GM23338 (cell line): ENCODE measurements around the gene RBPJL. TPM values are rescaled to one million over a fixed set of nuclear protein-coding genes. Genes with fewer than 3 reads are reported as not detected.

Experiments used
- ATAC-seq: fragments of 200-7000 bp; cut with Tn5 transposase; 3 replicates; pipeline ENCODE4 v1.9.1; 2020
- DNase-seq: peaks from one replicate; pipeline ENCODE4 v3.0.0-alpha.2; 2015; ENCODE audit warnings: low spot score
- H2AFZ ChIP-seq: fragments of 200-600 bp; sonication (generic); 2 replicates; pipeline ENCODE4 v1.8.0; 2016; ENCODE audit warnings: antibody characterized with exemption, mild to moderate bottlenecking, moderate library complexity
- H3F3A ChIP-seq: fragments of 200-600 bp; sonication (generic); replicated peaks from 2 replicates; pipeline ENCODE4 v1.8.0; 2017; ENCODE audit warnings: antibody characterized with exemption, mixed run types, low read depth
- H3K27ac ChIP-seq: fragments of 200-600 bp; sonication (generic); 2 replicates; pipeline ENCODE4 v1.6.1; 2016; ENCODE audit warnings: low read depth
- H3K27me3 ChIP-seq: fragments of 200-600 bp; sonication (generic); 2 replicates; pipeline ENCODE4 v1.8.0; 2016; ENCODE audit warnings: mild to moderate bottlenecking, mixed run types, moderate library complexity; ENCODE audit not compliant: insufficient read depth
- H3K36me3 ChIP-seq: fragments of 200-600 bp; sonication (generic); 2 replicates; pipeline ENCODE4 v1.8.0; 2016; ENCODE audit warnings: mild to moderate bottlenecking; ENCODE audit not compliant: insufficient read depth
- H3K4me1 ChIP-seq: fragments of 200-600 bp; sonication (generic); 2 replicates; pipeline ENCODE4 v1.8.0; 2016; ENCODE audit warnings: mild to moderate bottlenecking, moderate library complexity; ENCODE audit not compliant: insufficient read depth
- H3K4me2 ChIP-seq: fragments of 200-600 bp; sonication (generic); 2 replicates; pipeline ENCODE4 v1.7.1; 2017; ENCODE audit warnings: mixed run types
- H3K4me3 ChIP-seq: fragments of 200-600 bp; sonication (generic); 2 replicates; pipeline ENCODE4 v1.6.1; 2016; ENCODE audit warnings: mixed run types
- H3K79me2 ChIP-seq: fragments of 200-600 bp; sonication (generic); replicated peaks from 2 replicates; pipeline ENCODE4 v1.8.0; 2017; ENCODE audit warnings: mild to moderate bottlenecking; ENCODE audit not compliant: insufficient read depth
- H3K9me2 ChIP-seq: fragments of 200-600 bp; sonication (generic); 2 replicates; pipeline ENCODE4 v1.8.0; 2017; ENCODE audit not compliant: insufficient read depth
- H4K20me1 ChIP-seq: fragments of 200-600 bp; sonication (generic); replicated peaks from 2 replicates; pipeline ENCODE4 v1.8.0; 2017; ENCODE audit warnings: mild to moderate bottlenecking; ENCODE audit not compliant: insufficient read depth
- H3K27ac Mint-ChIP-seq: 2 replicates; pipeline ENCODE4 v1.8.0; 2020; ENCODE audit warnings: inconsistent platforms, mild to moderate bottlenecking, moderate library complexity, mixed read lengths
- H3K27me3 Mint-ChIP-seq: 3 replicates; pipeline ENCODE4 v1.8.0; 2022; ENCODE audit warnings: low read depth, mild to moderate bottlenecking, moderate library complexity, mixed read lengths, inconsistent platforms; ENCODE audit not compliant: insufficient read depth, poor library complexity
- H3K36me3 Mint-ChIP-seq: 3 replicates; pipeline ENCODE4 v1.8.0; 2021; ENCODE audit warnings: low read depth, mild to moderate bottlenecking, inconsistent platforms, moderate library complexity, mixed read lengths
- H3K4me1 Mint-ChIP-seq: 3 replicates; pipeline ENCODE4 v1.8.0; 2020; ENCODE audit warnings: mild to moderate bottlenecking, inconsistent platforms, mixed read lengths
- H3K4me3 Mint-ChIP-seq: 3 replicates; pipeline ENCODE4 v1.8.0; 2021; ENCODE audit warnings: moderate library complexity, mild to moderate bottlenecking, inconsistent platforms, mixed read lengths
- H3K9me3 Mint-ChIP-seq: 3 replicates; pipeline ENCODE4 v1.8.0; 2020; ENCODE audit warnings: moderate library complexity, mild to moderate bottlenecking, inconsistent platforms, mixed read lengths
- CREB1 ChIP-seq: fragments of 250-450 bp; sonication (Bioruptor Pico); IDR thresholded peaks from 2 replicates; pipeline ENCODE4 v1.5.0; 2020; ENCODE audit warnings: low read depth, mild to moderate bottlenecking, moderate library complexity
- CTCF ChIP-seq, 2 experiments: fragments of 200-600 bp in 1 of 2; sonication (generic) in 1 of 2; conservative IDR thresholded peaks; 2 replicates each; pipeline versions ENCODE4 v1.5.1 to v1.6.1; 2016 to 2017; ENCODE audit warnings: antibody characterized with exemption in 2 of 2, low read depth in 2 of 2, mild to moderate bottlenecking in 2 of 2, moderate library complexity in 1 of 2
- ETS1 ChIP-seq: IDR thresholded peaks from 2 replicates; pipeline ENCODE4 v1.6.1; 2016; ENCODE audit warnings: antibody characterized with exemption
- EZH2phosphoT487 ChIP-seq: fragments of 200-600 bp; sonication (generic); IDR thresholded peaks from one replicate; pipeline ENCODE4 v1.8.1; 2018; ENCODE audit warnings: antibody characterized with exemption; ENCODE audit not compliant: unreplicated experiment
- JUNB ChIP-seq: IDR thresholded peaks from one replicate; pipeline ENCODE4 v1.6.1; 2016; ENCODE audit warnings: antibody characterized with exemption; ENCODE audit not compliant: unreplicated experiment
- NANOG ChIP-seq: IDR thresholded peaks from 2 replicates; pipeline ENCODE4 v1.6.1; 2016; ENCODE audit warnings: antibody characterized with exemption, borderline replicate concordance
- POLR2AphosphoS5 ChIP-seq: IDR thresholded peaks from 2 replicates; pipeline ENCODE4 v1.6.1; 2016; ENCODE audit warnings: antibody characterized with exemption, low read depth
- REST ChIP-seq: IDR thresholded peaks from one replicate; pipeline ENCODE4 v1.6.1; 2018; ENCODE audit warnings: antibody characterized with exemption; ENCODE audit not compliant: unreplicated experiment
- STAT1 ChIP-seq: IDR thresholded peaks from one replicate; pipeline ENCODE4 v1.6.1; 2016; ENCODE audit warnings: antibody characterized with exemption; ENCODE audit not compliant: unreplicated experiment
- ZNF114 ChIP-seq: fragments of 250-450 bp; sonication (Bioruptor Pico); IDR thresholded peaks from 2 replicates; pipeline ENCODE4 v1.5.0; 2020; ENCODE audit warnings: mild to moderate bottlenecking, moderate library complexity
- ZNF331 ChIP-seq: fragments of 250-450 bp; sonication (Bioruptor Pico); IDR thresholded peaks from 2 replicates; pipeline ENCODE4 v1.5.0; 2020; ENCODE audit warnings: low read depth, mild to moderate bottlenecking, moderate library complexity
- polyA plus RNA-seq: library from polyadenylated mRNA; unstranded; fragments of >200 nt; fragmentation: Nextera tagmentation; extraction: Ambion mirVana; gene quantifications from 2 replicates; pipeline ENCODE4 v1.2.1, GENCODE V29; 2016
- total RNA-seq: library from RNA; depleted of rRNA; stranded (reverse); fragments of >200 nt; shearing (Covaris generic); gene quantifications from 2 replicates; pipeline ENCODE4 v1.2.3, GENCODE V29; 2014

The RBPJL gene
- total and polyA plus RNA-seq, 2 experiments from 2014 or later, result 0.44 to 0.66 TPM

- TF ChIP-seq ZNF114 (no peak), JUNB (no peak), STAT1 (no peak), EZH2phosphoT487 (no peak), REST (no peak), ZNF331 (CRISPR knock-in tag) (no peak), CREB1 (no peak)
Observed at GRCh38 chr20:45361793-45362192, 55.2 kb downstream of the RBPJL start (continued).

- Histone ChIP-seq H3K27me3 (no peaks in the 10 kb centered on the region), H3K79me2 (peaks cover 14% of the 10 kb centered on the region), H3K4me1 (peaks cover 15% of the 10 kb centered on the region), H3K4me2 (peak within 1 kb of the TSS; percentile 73), H2AFZ (peak within 1 kb of the TSS; percentile 90; the same call in 1 of the 2 replicates), H3K9me2 (no peaks in the 10 kb centered on the region), H3K36me3 (no peaks in the 10 kb centered on the region), H4K20me1 (0 out of 2 replicates have a peak, but pooled peaks cover 9% of the 10 kb centered on the region), H3K4me3 (peak within 1 kb of the TSS; percentile 72), H3F3A (no peaks in the 10 kb centered on the region), H3K27ac (no peak within 1 kb of the TSS)
- peaks cover 11% of the 10 kb centered on the region; the same call in 2 of the 3 replicates for H3K36me3 Mint-ChIP-seq
- H3K4me3 Mint-ChIP-seq, result peak within 1 kb of the TSS; percentile 99
- DNase-seq (peak; percentile 98), ATAC-seq (peak; percentile 91)
- peak; percentile 70 for TF ChIP-seq POLR2AphosphoS5
- no peak for TF ChIP-seq REST
- no peak for TF ChIP-seq NANOG
- peak; percentile 85 to 95 for TF ChIP-seq CTCF (conservative IDR thresholded peaks at IDR 0.05; ENCODE audit: low read depth in 2 of 2)
- TF ChIP-seq ETS1, result peak; percentile 87; the same call in 1 of the 2 replicates
- peak; percentile 31; the same call in 1 of the 2 replicates for TF ChIP-seq CREB1
- H3K27ac Mint-ChIP-seq, result peak within 1 kb of the TSS; percentile 98
- no peaks in the 10 kb centered on the region for H3K9me3 Mint-ChIP-seq
- peaks cover 26% of the 10 kb centered on the region for H3K4me1 Mint-ChIP-seq
- H3K27me3 Mint-ChIP-seq, result peaks cover 7% of the 10 kb centered on the region
Observed at GRCh38 chr20:45362804-45363610, 56.4 kb downstream of the RBPJL start, which contains the start of gene SYS1. Gene SYS1 (plus strand): TSS chr20:45363156. CDS start chr20:45363532, 376 bp downstream.
